Measurements from ENCODE around the gene INSC.

The INSC gene

DNA sequence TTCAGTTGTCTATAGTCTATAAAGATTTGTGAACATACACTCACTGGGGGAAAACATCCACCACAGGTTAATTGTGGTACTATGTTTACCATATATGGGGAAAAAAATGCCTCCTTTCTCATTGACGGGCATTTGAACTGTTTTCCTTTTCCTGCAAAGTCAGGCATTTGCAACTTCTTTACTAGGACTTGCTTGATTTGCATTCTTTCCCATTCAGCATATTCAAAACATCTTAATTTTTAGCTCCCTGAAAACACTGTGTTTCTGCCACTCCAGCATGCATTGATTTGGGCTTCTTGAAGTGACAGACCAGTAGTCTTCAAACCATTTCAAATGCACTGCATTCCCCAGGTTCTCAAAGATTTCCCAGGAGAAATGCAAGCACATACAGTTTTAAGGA, 67.6 kb downstream of the INSC start:
- DNase-seq (ENCODE audit: low read depth in 2 of 3, low spot score in 2 of 3) = no peak

DNA sequence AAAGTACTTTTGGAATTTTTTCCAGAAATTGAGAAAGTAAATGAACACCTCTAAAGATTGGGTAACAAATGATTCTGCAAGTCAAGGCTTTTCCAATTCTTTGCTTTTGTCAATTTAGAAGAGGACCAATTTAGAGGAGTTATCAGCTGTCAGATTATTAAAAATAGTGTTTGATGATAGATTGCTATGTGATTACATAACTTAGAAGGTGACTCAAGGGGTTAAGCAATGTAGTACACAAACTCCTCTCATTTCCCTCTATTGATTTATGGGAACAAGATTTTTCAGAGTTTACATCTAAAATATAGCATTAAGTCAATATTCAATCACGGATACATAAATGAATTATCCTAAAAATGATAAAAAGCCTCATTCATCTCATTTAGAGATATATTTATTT, 70.3 kb downstream of the INSC start:
- no peak for DNase-seq (ENCODE audit: low read depth in 2 of 3, low spot score in 2 of 3)

DNA sequence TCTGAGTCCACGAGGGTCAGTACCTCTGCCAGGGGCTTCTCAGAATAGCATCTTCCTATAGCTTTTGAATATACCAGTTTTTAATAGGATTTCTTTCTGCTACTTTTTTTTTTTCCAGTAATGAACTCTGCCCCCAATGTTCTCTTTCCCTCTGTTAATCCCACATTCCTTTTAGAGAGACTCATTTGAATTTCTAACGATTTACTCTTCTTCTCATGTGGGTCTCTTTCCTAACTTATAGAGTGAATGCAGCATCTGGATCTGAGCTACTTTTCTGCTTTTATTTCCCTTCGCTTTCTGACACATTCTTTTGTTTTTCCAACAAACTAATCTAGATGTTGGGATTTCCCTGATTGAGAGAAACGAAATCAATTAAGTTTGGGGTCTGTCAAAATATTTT, 71.4 kb downstream of the INSC start:
- no peak for DNase-seq (ENCODE audit: low read depth in 2 of 3, low spot score in 2 of 3)

GRCh38 chr11:15189189-15189588, 74.5 kb downstream of the INSC start:
- DNase-seq (ENCODE audit: low read depth in 2 of 3, low spot score in 2 of 3) = no peak

GRCh38 chr11:15189641-15190365, 75.1 kb downstream of the INSC start:
- no peak for DNase-seq (ENCODE audit: low read depth in 2 of 3, low spot score in 2 of 3)

DNA sequence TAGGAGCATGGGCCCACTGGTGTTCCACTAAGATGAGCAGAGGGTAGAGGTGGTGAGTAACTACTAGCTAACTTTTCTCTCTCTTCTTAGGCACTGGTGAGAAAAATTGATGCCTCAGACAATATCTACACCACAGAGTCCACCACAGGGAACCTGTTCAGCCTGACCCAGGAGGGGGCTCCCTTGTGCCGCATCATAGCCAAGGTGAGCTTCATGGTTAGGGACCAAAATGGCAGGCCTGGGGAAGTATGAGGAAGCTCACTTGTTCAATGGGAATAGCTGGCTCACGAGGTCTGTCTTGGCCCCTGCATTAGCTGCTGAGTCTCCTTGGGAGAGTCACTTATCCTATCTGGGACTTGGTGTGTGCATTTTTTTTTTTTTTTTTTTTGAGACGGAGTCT, 75.9 kb downstream of the INSC start:
- DNase-seq (ENCODE audit: low read depth in 2 of 3, low spot score in 2 of 3) = no peak

DNA sequence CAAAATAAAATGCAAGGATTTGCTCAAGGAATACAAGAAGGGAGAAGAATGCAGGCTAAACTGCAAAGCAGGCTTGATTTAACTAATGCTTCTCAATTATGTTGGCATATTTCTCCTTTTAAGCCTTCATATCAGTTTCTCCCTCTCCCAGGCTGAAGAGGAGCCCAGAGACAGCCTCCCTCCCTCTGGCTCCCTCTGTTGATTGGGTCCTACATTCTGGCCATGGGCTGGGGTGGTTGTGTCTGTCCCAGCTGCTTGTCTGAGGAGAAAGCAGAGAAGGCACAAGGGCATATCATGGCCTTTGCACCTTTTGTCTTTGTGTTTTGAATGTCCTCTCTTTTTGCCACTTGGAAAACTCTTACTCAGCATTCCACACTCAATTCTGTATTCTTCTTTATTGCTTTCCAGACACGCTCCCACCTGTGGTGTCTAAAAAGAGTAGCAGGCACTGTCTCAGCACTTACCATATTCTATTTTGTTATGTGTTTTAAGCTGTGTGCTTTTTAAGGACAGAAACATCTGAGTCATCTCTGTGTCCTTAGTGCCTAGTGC, 77.4 kb downstream of the INSC start:
- no peak for DNase-seq (ENCODE audit: low read depth in 2 of 3, low spot score in 2 of 3)

DNA sequence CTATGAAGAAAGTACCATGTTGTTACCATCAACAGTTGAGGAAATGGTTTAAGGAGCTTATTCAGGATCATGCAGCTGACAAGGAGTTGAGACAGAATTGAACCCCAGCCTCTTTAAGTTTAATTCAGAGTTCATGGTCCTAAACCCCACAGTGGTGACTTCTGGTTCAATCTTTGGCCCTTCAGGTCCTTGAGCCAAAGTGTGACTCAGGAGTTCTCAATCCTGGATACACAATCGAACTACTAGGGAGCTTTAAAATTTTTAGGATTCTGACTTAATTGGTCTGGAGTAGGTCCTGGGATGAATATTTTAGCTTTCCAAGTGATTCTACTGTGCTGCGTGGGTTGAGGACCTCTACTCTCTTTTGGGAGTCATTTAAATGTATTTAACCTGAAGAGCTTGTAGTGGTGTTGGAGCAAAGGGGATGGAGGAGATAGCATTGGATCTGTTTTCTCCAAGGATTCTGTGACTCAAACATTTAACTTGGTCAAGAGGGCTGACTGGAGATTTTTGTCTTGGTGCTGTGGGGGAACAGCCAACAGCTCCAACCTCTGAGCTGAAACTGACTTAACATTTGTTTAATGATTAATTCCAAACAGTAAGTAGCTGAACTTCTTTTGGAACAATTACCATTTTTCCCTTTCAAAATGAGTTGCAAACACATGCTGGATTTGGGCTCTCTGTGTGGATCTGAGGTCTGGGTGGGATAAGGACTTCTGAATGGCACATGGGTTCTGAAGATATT, 80.1 kb downstream of the INSC start:
- DNase-seq (ENCODE audit: low read depth in 2 of 3, low spot score in 2 of 3) = no peak

DNA sequence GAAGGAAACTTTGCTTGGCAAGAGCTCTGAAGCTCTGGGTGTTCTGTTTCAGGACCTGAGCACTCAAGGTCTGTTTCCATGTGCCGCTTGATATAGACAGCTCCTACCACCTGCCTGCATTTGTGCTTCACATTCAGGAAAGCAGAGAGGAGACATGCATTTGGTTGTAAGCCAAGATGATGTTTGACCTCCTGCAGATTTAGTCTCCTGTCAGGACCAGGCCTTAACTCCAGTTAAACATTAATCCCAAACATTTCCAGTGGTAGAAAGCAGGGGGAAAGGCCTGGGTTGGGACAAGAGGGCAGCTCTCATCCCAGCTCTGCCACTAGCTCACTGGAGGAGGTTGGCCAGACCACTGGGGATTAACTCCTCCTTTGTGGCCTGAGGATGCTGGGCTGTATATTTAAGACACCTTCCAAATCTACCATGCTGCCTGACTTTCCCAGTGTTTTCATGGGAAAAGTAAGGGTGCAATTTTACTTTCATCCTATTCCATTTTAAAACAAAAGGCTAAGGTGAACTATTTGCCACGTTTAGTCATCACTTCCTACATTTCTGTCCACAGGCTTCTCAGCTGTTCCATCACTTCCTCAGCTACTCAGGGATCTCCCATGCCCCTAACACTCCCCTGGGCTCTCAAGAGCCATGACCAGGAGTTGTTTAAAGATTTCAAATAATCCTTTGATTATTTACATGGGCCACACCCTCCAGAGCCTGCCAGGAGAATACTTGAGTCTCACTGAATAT, 80.9 kb downstream of the INSC start:
- no peak for DNase-seq (ENCODE audit: low read depth in 2 of 3, low spot score in 2 of 3)

DNA sequence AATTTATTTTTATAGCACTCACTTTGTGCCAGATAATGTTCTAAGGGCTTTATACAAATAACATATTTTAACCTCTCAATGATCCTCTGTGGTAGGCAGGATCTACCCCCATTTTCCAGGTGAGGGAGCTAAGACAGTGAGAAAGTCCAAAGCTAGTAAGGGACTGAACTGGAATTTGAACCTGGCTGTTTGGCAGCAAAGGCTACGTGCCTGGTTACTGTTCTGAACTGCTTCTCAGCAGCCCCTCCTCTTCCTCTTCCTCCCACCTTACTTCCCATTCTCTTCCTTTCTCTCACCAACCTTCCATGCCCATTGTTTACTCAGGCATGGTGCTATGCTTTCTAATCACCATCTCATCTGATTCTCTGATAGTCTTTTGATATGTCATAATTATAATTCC, 82.0 kb downstream of the INSC start:
- DNase-seq (ENCODE audit: low read depth in 2 of 3, low spot score in 2 of 3) = no peak

GRCh38 chr11:15197696-15198095, 83.0 kb downstream of the INSC start:
- DNase-seq (ENCODE audit: low read depth in 2 of 3, low spot score in 2 of 3) = no peak

GRCh38 chr11:15198284-15198683, 83.6 kb downstream of the INSC start:
- no peak for DNase-seq (ENCODE audit: low read depth in 2 of 3, low spot score in 2 of 3)

DNA sequence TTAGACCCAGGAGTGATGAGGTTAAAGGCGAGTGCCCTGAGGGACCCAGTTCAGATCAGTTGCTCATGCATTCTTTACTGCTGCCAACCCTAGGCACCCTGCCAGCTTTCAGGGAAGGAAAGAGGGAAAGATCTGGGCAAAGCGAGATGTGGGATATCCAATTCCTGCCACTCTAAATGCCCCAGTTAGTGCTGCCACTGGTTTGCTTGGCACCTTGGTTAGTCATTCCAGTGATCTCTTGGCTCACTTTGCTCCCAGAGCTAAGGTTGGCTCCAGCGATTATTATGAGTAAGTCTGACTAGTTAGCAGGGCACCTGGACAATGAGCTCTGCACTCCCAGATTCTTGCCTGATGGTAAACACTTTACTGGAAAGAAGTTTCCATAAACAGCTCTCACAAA, 85.0 kb downstream of the INSC start:
- DNase-seq (ENCODE audit: low read depth in 2 of 3, low spot score in 2 of 3) = no peak

DNA sequence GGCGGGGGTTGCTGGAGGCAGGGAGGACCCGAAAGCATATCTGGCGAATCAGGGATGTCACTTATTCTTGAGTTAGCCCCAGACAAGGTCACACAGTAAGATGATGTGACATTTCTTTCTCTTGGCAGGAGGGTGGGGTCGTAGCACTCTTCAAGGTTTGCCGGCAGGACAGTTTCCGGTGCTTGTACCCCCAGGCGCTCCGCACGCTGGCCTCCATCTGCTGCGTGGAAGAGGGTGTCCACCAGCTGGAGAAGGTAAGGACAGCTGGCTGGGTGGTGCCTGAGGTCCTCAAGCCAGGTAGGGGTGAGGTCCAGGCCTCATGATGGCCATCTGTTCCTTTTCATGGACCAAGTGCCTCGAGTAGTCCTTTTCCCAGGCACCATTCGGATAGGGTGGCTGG, 86.0 kb downstream of the INSC start:
- no peak for DNase-seq (ENCODE audit: low read depth in 2 of 3, low spot score in 2 of 3)

- DNase-seq (ENCODE audit: low read depth in 2 of 3, low spot score in 2 of 3) = no peak
These were observed 86.9 kb downstream of the INSC start for GRCh38 chr11:15201586-15201985.

- no peak for DNase-seq (ENCODE audit: low read depth in 2 of 3, low spot score in 2 of 3)
These were observed 87.9 kb downstream of the INSC start for GRCh38 chr11:15202626-15203025.

- no peak for DNase-seq (ENCODE audit: low read depth in 2 of 3, low spot score in 2 of 3)
These were observed 90.0 kb downstream of the INSC start for GRCh38 chr11:15204711-15205110.

DNA sequence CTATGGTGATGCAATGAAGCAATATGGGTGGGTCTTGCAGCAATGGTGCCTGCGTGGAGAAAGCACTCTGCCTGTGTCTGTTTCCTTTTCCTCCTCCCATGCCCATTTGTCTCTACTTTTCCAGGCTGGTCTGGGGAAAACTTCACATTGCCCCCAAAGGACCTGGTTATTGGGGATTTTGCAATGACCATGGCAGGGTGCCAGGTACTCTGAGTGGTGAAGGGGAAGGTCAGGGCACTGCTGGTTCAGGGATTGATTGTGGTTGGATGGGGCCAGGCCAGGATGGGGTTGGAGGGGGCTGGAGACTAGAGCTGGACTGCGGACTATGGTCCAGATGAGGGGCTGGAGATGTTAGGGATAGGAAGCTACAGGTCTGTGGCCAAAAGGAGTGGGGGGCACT, 92.1 kb downstream of the INSC start:
- no peak for DNase-seq (ENCODE audit: low read depth in 2 of 3, low spot score in 2 of 3)

DNA sequence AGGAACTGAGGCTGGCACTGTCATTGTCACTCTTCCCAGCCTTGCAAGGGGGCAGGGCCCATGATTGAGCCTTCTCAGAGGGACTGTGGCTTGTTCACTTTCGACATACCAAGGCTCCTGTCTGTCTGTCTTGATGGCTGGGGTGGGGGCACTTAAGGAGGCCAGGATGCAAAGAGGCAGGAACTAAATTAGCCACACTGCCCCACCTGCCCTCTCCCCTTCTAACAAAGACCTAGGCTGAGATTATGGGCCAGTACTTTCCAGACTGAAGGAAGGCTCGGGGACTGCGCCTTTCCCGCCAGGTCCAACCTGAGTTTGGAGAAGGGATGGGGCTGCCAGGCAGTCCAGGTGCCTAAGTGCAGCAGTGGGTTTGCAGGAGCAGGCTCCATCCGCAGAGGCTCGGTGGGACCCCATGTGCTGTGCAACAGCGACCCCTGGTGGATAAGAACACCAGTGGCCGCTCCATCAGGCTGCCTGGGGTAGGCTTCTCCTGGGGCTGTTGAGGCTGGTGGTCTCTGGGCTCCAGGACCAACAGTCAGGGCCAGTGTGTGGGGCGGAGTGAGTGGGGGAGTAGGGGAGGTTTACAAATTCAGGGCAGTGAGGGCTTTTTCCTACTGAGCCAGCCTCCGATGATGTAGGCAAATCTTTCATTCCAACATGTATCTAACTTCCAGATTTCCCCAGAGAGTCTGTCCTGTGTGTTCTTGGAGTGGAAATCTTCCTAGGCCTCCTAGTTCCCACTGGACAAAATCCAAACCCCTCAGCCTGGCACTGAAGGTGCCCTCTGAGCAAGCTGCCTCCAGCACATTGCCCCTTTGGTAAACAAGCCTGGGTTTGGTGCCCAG, 93.9 kb downstream of the INSC start:
- DNase-seq (ENCODE audit: low read depth in 2 of 3, low spot score in 2 of 3) = peak; percentile 35 to 72 (median 54)

DNA sequence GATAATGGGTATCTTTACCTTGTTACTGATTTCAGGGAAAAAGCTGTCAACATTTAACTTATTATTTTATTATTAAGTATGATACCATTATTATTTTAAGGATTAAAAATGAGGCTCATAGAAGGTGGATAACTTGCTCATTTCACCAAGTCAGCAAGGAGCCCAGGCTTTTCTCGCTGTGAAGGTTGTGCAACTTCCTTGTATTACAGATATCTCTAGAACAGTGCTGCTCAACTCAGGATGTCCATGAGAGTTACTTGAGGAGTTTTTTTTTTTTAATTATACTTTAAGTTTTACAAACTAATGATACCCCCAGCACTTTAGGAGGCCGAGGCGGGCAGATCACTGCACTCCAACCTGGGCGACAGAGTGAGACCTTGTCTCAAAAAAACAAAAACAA, 98.2 kb downstream of the INSC start:
- no peak for DNase-seq (ENCODE audit: low read depth in 2 of 3, low spot score in 2 of 3)
